Activated CD4-positive, alpha-beta T cell treated with anti-CD3 and anti-CD28 coated beads, Interleukin-2, amount 10 ng/mL, durations not matched to agents 24 days and 14 days (primary cell): ENCODE results near the gene KCNJ1. TPM values are rescaled to one million over a fixed set of nuclear protein-coding genes. Genes with fewer than 3 reads are reported as not detected.

Experiments used
- DNase-seq: peaks from one replicate; pipeline ENCODE4 v3.0.0; 2022
- H3K27ac Mint-ChIP-seq: one replicate; pipeline ENCODE4 v1.8.0; 2022; ENCODE audit warnings: mild to moderate bottlenecking, mixed read lengths
- H3K27me3 Mint-ChIP-seq: one replicate; pipeline ENCODE4 v1.8.0; 2022; ENCODE audit warnings: mixed read lengths
- H3K36me3 Mint-ChIP-seq: one replicate; pipeline ENCODE4 v1.8.0; 2022; ENCODE audit warnings: low read depth, mild to moderate bottlenecking, mixed read lengths
- H3K4me1 Mint-ChIP-seq: one replicate; pipeline ENCODE4 v1.8.0; 2021; ENCODE audit warnings: mixed read lengths
- H3K4me3 Mint-ChIP-seq: one replicate; pipeline ENCODE4 v1.8.0; 2022; ENCODE audit warnings: mild to moderate bottlenecking, moderate library complexity, mixed read lengths
- H3K9me3 Mint-ChIP-seq: one replicate; pipeline ENCODE4 v1.8.0; 2021; ENCODE audit warnings: mixed read lengths
- intact Hi-C: fragments of 100-400 bp; cut with micrococcal nuclease; formaldehyde crosslinking; loops from one replicate; pipeline ENCODE4 v1.15.1; 2023
- total RNA-seq: library from RNA; stranded (reverse); gene quantifications from 2 replicates; pipeline ENCODE4 v1.2.3, GENCODE V29; 2022

Gene KCNJ1
- total RNA-seq, 1 donor from 2014 or later, result not detected

DNA sequence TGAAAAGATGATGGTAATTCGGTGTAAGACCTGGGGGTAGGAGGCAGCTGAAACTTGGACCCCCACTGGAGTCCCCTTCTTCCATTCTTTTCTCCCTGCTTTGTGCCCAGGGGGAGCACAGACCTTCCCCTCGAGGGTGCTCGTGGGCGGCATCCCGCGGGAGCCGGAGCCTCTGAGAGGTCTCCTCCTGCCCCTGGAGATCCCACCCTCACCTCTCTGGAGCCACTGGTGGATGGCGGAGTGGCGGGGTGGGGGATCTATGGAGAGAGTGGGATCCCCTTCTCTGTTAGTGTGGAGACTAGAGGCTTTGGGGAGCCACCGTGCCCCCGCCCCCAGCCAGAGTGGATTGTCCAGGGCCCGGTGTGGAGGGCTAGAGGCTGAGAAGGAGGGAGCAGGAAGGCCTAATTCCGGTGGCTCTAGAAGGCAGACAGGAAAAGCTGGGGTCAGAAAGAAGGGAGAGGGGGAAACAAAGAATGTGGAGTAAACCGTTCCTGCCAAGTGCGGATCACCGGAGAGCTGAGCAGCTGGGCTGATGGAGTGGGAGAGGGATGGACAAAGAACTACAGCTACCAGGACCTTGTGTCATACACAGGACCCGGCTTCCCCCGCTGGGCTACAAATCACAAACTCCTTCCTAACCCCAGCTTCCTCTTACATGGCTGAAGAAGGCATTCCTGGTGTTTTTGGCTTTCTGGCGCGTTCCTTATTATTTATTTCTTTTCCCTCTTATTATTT lies 41.9 kb downstream of the KCNJ1 start:
- Mint-ChIP-seq H3K4me3 (no peak overlapping the region), H3K27ac (no peak overlapping the region), H3K4me1 (peaks cover 4% of the 10 kb centered on the region), H3K9me3 (no peaks in the 10 kb centered on the region), H3K27me3 (no peaks in the 10 kb centered on the region), H3K36me3 (peaks cover 5% of the 10 kb centered on the region)
- DNase-seq, result no peak
- intact Hi-C loops, result no loop called here

DNA sequence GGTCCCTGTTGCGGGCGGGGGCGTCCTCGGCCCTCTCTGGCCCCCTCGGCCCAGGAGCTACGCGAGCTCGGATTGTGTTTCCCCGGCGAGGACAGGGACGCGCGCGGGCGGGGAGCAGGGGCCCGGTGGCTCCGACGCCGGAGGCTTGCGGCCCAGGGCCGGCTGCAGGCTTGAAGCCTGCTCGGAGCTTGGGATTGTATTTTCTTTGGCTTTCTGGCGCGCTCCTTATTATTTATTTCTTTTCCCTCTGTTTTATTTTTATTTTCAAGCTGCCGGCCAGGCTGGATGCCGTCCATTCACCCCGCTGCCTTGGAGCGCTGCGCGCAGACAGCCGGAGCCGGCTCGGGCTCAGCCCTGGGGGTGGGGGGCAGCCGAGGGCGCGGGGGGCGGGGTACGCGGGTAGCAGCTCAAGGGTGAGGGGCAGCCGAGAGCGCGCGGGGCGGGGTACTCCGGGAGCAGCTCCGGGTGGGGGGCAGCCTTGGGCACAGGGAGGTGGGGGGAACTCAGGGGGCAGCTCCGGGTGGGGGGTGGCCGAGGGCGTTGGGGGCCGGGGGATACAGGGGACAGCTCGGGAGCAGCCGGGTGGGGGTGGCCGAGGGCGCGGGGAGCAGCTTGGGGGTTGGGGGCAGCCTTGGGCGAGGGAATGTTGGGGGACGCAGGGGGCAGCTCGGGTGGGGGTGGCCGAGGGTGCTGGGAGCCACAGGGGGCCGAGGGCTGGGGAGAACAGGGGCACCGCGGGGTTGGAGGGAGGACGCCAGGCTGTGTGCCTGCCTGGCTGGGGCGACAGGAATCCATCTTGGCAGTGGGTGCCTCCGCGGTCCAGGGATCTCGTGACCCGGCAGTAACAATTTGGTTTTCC lies 42.7 kb downstream of the KCNJ1 start:
- intact Hi-C loops, result no loop called here
- Mint-ChIP-seq H3K36me3 (peaks cover 5% of the 10 kb centered on the region), H3K27me3 (no peaks in the 10 kb centered on the region), H3K4me3 (no peak overlapping the region), H3K4me1 (no peaks in the 10 kb centered on the region), H3K27ac (no peak overlapping the region), H3K9me3 (no peaks in the 10 kb centered on the region)
- no peak for DNase-seq

DNA sequence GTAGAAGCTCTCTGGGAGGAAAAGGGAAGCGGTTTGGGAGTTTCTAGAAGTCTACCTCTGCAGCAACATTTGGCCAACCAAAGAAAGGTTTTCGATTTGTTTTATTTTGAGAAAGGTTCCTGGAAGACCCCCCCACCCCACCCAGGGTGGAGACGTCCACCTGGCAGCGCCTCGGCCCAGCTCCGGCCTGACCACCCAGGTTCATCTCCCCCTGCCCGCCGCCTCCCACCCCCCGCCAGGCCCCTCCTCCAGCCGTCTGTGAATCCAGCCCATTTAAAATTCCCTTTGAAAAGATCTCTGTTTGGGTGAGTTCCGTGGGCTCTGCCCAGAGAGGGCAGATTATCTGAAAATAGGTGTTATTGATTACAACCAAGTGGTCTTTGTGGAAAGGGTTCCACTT lies 43.3 kb downstream of the KCNJ1 start:
- Mint-ChIP-seq H3K36me3 (peaks cover 5% of the 10 kb centered on the region), H3K4me1 (no peaks in the 10 kb centered on the region), H3K9me3 (no peaks in the 10 kb centered on the region), H3K27ac (no peak overlapping the region), H3K27me3 (no peaks in the 10 kb centered on the region), H3K4me3 (no peak overlapping the region)
- DNase-seq, result no peak
- intact Hi-C loops, result no loop called here

DNA sequence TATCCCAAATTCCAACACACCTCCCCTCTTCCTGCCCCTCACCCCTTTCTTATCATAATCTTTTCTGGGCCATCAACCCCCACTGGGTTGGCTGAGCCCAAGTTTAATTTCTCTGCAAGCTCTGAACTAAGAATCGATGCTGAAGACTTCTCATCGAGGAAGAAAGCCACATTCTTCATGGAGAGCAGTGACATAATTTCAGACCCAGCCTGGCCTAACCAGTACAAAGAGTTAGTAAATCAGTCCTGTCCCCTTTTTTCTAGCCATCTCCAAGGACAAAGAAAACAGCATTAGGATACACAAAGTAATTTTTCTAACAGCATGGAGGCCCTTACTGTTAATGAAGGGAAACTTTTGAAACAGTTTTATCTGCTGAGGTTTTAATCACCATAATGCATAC lies 45.0 kb downstream of the KCNJ1 start:
- Mint-ChIP-seq H3K4me3 (no peak overlapping the region), H3K4me1 (no peaks in the 10 kb centered on the region), H3K36me3 (peaks cover 5% of the 10 kb centered on the region), H3K27me3 (no peaks in the 10 kb centered on the region), H3K27ac (no peak overlapping the region), H3K9me3 (no peaks in the 10 kb centered on the region)
- no peak for DNase-seq
- intact Hi-C loops, result no loop called here

DNA sequence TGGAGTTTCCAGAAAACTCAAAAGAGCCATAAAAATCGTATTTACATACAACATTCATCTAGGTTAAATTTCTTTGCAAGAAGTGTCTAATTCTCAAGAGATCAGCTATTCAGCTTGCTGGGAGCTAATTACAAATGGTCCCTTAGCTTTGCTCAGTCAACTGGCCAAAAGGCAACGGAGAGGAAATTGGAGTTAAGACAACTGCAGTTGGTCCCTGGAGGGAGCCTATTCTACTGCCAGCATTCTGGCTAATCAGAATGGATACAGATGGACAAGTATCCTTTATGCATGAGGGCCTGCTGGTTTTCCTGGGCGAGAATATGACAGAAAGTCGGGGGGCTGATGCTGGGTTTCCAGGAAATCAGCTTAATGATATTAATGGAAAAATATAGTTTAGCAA lies 45.5 kb downstream of the KCNJ1 start:
- intact Hi-C loops, result no loop called here
- Mint-ChIP-seq H3K27me3 (no peaks in the 10 kb centered on the region), H3K4me3 (no peak overlapping the region), H3K27ac (no peak overlapping the region), H3K9me3 (no peaks in the 10 kb centered on the region), H3K4me1 (no peaks in the 10 kb centered on the region), H3K36me3 (peaks cover 5% of the 10 kb centered on the region)
- DNase-seq, result no peak

DNA sequence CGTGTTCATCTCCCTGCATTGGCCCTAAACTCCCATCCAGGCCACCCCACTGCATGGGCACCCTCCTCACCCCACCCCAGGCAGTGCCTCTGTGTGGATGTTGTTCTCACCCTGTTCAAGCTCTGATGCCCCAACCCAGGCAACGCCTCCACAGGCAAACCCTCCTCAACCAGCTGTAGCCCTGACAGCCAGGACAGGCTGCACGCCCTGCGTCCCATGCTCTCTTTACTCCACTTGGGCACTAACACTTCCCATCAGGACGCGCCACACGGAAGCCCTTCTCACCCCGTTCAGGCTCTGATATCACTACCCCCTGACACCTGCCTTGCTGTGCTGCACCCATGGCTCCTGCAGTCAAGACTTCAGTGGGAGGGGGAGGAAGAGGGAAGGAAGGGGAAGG lies 47.9 kb downstream of the KCNJ1 start:
- no peaks in the 10 kb centered on the region for H3K9me3 Mint-ChIP-seq
- peaks cover under 1% of the 10 kb centered on the region for H3K4me1 Mint-ChIP-seq
- no peak overlapping the region for H3K27ac Mint-ChIP-seq
- H3K36me3 Mint-ChIP-seq, result peaks cover 7% of the 10 kb centered on the region
- no peak for DNase-seq
- no peaks in the 10 kb centered on the region for H3K27me3 Mint-ChIP-seq
- intact Hi-C loops, result no loop called here
- no peak overlapping the region for H3K4me3 Mint-ChIP-seq

DNA sequence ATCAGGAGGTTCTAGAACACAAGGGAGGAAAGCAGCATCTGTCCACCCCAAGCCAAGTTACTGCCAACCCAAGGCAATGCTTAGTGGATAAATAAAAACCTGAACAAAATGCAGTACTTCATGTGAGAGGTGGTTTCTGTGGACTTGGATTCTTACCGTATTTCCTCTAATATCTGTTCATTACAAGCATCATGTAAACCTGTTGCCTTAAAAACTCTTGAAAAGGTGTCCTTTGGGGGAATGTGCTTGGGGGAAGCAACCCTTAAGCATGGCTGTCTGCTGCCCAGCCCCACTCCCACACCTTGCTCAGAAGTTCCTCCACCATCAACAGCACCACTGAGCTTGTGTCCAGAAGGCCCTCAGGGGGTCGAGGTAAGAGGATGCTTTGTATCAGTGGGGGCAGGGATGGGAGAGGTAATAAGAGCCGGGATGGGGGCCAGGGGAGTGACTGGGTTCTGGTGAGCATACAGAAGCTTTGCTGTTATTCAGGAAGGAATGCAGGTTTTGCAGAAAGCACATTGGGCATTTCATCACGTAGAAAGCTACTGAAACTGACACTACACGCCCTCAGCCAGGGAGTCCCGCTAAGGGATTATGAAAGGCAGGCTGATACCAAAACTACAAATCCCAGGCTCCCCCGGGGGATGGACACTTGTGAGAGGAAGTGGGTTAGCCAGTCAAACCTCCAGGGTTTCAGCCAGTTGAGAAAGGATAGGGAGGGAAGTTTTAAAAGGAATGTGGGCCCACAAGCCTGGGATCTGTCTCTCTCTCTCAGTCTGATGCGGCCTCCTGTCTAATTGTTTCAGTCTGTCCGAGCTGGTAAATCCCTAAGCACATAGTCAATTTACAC lies 52.0 kb downstream of the KCNJ1 start:
- Mint-ChIP-seq H3K27ac (no peak overlapping the region), H3K27me3 (no peaks in the 10 kb centered on the region), H3K9me3 (no peaks in the 10 kb centered on the region), H3K4me3 (no peak overlapping the region), H3K4me1 (peaks cover 4% of the 10 kb centered on the region), H3K36me3 (peaks cover 21% of the 10 kb centered on the region)
- intact Hi-C loops, result no loop called here
- DNase-seq, result no peak

DNA sequence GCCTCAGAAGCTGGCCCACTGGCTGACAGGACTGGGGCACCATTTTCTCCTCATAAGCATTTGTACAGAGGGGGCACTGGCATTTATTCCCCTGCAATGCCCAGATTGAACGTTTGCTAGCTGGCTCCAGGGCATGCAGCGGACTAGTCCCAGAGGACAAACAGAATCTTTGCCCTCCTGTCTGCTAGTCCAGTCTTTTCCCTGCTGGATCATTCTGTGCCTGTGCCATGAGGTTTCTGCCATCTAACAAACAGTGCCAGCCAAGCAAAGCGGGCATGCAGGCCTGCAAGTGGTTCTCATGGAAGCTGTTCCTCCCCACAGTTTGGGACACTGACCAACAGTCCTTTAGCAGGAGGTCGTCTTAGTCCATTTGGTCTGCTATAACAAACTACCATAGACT lies 53.4 kb downstream of the KCNJ1 start:
- no peaks in the 10 kb centered on the region for H3K27me3 Mint-ChIP-seq
- intact Hi-C loops, result no loop called here
- peaks cover 33% of the 10 kb centered on the region for H3K36me3 Mint-ChIP-seq
- peaks cover 9% of the 10 kb centered on the region for H3K4me1 Mint-ChIP-seq
- no peaks in the 10 kb centered on the region for H3K9me3 Mint-ChIP-seq
- H3K4me3 Mint-ChIP-seq, result no peak overlapping the region
- no peak overlapping the region for H3K27ac Mint-ChIP-seq
- DNase-seq, result no peak

DNA sequence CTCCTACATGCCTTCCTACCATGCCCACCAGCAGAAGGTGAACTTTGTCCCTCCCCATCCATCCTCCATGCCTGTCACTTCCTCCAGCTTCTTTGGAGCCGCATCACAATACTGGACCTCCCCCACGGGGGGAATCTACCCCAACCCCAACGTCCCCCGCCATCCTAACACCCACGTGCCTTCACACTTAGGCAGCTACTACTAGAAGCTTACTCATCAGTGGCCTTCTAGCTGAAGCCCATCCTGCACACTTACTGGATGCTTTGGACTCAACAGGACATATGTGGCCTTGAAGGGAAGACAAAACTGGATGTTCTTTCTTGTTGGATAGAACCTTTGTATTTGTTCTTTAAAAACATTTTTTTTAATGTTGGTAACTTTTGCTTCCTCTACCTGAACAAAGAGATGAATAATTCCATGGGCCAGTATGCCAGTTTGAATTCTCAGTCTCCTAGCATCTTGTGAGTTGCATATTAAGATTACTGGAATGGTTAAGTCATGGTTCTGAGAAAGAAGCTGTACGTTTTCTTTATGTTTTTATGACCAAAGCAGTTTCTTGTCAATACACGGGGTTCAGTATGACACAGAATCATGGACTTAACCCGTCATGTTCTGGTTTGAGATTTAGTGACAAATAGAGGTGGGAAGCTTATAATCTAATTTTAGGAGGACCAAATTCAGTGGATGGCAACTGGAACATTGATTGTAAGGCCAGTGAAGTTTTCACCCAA lies 56.1 kb downstream of the KCNJ1 start:
- H3K27me3 Mint-ChIP-seq, result no peaks in the 10 kb centered on the region
- intact Hi-C loops, result no loop called here
- DNase-seq, result no peak
- H3K9me3 Mint-ChIP-seq, result no peaks in the 10 kb centered on the region
- H3K36me3 Mint-ChIP-seq, result peaks cover 47% of the 10 kb centered on the region
- no peak overlapping the region for H3K4me3 Mint-ChIP-seq
- no peak overlapping the region for H3K27ac Mint-ChIP-seq
- H3K4me1 Mint-ChIP-seq, result peaks cover 20% of the 10 kb centered on the region

DNA sequence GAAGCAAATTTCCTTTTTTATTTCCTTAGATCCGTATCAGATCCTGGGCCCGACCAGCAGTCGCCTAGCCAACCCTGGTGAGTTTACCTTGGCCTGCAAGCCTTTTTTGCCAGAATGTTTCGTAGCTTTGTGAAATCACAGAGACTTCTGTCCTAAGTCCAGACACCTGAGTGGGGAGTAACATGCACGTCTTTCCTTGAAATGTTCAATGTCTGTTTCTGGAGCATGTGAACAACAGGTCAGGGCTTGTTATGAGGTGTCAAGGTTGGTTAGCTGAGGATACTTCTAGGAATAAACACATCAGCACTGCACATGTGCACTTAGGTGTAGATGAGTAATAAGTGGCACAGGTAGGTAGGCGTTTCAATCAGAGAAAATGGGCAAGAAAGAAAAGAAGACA lies 58.0 kb downstream of the KCNJ1 start:
- Mint-ChIP-seq H3K4me1 (peaks cover 19% of the 10 kb centered on the region), H3K27me3 (no peaks in the 10 kb centered on the region), H3K4me3 (no peak overlapping the region), H3K27ac (no peak overlapping the region), H3K9me3 (no peaks in the 10 kb centered on the region), H3K36me3 (peaks cover 55% of the 10 kb centered on the region)
- DNase-seq, result no peak
- intact Hi-C loops, result no loop called here

DNA sequence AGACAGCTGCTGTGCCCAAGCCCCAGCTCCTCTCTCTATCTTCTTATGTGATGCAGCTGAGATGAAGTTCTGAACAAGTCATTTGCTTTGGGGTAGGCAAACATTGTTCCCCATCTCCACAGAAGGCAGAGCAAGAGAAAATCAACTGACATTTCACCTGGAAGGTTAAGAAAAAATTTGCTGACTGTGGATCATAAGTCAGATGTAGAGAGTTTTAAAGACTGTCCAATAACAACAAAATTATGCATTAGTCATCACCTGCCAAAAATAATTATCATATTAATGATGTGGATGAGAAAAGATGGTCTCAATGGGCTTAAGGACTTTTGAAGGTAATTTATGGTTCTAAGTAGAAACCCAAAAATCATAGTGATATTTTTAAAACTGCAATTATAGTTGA lies 59.2 kb downstream of the KCNJ1 start:
- H3K27ac Mint-ChIP-seq, result peak overlapping the region; percentile 13
- intact Hi-C loops, result no loop called here

DNA sequence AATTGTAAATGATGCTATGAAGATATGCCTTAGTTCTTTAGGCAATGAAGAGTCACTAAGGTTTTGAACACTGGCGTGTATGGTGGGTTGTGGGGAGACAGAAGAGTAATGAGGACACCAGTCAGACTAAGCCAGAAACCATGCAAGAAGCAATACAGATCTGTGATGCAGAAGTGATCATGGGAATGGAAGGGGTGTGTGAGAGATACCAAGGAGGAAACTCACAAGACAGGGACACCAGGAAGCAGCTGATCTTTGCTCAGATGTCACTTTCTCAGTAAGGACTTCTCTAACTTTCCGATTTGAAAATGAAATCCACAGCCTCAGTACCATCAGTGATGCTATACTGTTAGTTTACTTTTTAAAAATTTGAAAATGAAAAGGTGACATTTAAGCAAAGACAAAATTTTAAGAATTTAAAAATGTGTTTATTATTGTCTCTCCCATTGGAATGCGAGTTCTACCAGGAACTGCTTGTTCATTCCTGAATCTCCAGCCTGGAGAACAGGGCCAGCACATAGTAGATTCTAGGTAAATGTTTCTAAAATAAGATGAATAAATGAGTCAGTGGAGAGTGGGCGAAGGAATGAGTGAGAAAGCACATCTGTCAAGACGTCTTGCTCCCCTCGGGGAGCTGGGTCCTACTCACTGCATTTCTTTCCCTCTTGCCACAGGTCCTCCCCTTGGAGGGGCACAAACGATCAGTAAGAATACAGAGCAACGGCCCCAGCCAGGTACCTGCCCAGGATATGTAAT lies 60.4 kb downstream of the KCNJ1 start:
- peaks cover 34% of the 10 kb centered on the region for H3K4me1 Mint-ChIP-seq
- H3K27me3 Mint-ChIP-seq, result no peaks in the 10 kb centered on the region
- intact Hi-C loops, result no loop called here
- H3K4me3 Mint-ChIP-seq, result no peak overlapping the region
- H3K27ac Mint-ChIP-seq, result peak overlapping the region; percentile 3
- no peaks in the 10 kb centered on the region for H3K9me3 Mint-ChIP-seq
- H3K36me3 Mint-ChIP-seq, result peaks cover 58% of the 10 kb centered on the region
- no peak for DNase-seq

More for the DNA sequence above, 59.2 kb downstream of the KCNJ1 start:
- Mint-ChIP-seq H3K4me1 (peaks cover 26% of the 10 kb centered on the region), H3K4me3 (no peak overlapping the region), H3K9me3 (no peaks in the 10 kb centered on the region), H3K36me3 (peaks cover 59% of the 10 kb centered on the region), H3K27me3 (no peaks in the 10 kb centered on the region)
- DNase-seq, result no peak

DNA sequence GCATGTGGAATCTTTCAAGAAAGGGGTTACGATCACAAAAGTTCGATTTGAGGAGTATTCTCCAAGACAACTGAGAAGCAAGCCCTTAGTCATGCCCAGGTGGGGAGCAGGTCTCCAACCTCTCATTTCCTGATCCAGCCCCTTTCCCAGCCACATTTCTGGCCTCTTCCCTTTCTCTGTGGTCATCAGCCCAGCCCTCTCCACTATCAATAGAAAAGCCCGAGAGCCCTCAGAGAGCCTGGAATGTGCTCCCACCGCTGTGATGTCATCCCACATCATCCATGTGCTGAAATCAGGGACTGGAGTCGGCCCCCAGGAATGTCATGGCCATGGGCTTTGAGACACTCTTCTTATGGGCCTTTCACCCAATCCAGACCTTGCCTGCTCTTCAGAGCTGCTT lies 62.6 kb downstream of the KCNJ1 start:
- H3K9me3 Mint-ChIP-seq, result no peaks in the 10 kb centered on the region
- DNase-seq, result no peak

More for the DNA sequence above, 62.6 kb downstream of the KCNJ1 start:
- Mint-ChIP-seq H3K27me3 (no peaks in the 10 kb centered on the region), H3K36me3 (peaks cover 49% of the 10 kb centered on the region), H3K4me3 (no peak overlapping the region), H3K27ac (no peak overlapping the region), H3K4me1 (peaks cover 32% of the 10 kb centered on the region)
- intact Hi-C loops, result no loop called here
